GM21619 (cell line): Measurements from ENCODE around the gene WDR74.
"Not testable (repeated sequence)": the region's sequence is repeated elsewhere in the genome, so short reads cannot be mapped to it uniquely, and the experiment has no call there.

Experiments used
- ATAC-seq: cut with Tn5 transposase; IDR thresholded peaks from one replicate; pipeline ENCODE4 v1.9.1; 2021; ENCODE audit not compliant: unreplicated experiment

The WDR74 gene

DNA sequence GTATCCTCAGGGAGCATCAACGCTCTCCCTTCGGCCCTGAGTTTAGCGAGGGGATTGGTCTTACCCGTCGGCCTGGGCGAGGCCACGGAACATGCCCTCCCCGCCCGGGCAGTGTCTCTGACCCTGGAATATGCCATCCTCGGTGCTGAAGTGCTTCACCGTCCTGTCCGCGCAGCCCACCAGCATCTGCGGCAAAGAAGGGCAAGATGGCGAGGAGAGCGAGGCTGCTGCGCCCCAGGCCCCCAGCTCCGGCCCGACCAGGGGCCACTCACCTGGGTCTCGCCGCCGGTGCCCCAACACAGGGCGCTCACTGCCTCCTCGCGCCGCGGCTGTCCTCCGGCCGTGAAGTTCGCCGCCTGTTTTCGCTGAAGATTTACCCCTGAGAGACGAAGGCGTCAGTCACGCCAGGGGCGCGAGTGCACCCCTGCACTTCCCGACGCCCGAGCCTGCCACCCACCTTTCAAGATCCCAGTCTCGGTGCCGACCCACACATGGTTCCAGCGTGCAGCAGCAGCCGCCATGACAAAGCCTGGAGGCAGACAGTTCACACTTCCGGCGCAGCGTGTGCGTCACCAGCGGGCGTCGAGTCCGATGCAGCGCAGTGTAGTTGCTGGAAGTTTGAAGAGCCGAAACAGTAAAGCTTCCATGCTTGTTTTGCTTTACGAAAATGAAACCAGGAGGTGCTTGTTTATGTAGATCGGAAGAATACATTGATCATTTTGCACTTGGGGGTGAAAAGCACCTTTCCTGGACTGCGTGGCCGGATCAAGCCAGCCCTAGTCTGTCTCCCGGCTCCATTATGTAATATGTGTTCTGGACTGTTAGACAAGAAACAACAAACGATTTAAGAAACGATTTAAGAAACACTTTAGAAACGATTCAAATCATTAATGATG is at the start of gene WDR74:
Gene WDR74, minus strand, starts transcription at position 541 of the 896 bp plus-strand sequence. Its CDS starts 20 bp downstream, at position 521.
- ATAC-seq, result peak; percentile 47

DNA sequence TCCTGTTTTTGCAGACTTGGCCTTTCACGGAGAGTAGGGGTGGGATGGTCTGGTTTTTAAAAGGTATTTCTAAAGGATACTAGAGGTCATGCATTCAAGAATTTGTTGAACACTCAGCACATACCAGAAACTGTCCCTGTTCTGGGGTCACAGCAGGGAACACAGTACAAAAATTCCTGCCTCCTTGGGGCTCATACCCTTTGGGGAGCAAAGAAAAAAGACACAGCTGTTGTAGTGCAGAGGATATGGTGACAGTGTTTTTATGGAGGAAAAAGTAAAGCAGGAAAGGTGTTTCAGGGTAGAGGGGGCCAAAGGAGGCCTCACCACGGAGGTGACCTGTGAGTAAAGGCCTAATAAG is 49.7 kb upstream of the WDR74 start:
- ATAC-seq, result no peak

DNA sequence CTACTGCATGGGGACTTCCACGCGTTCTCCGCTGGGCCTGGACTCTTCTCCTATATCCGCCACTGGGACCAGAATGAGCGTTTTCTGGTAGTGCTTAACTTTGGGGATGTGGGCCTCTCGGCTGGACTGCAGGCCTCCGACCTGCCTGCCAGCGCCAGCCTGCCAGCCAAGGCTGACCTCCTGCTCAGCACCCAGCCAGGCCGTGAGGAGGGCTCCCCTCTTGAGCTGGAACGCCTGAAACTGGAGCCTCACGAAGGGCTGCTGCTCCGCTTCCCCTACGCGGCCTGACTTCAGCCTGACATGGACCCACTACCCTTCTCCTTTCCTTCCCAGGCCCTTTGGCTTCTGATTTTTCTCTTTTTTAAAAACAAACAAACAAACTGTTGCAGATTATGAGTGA is 49.0 kb upstream of the WDR74 start:
- ATAC-seq, result no peak

- no peak for ATAC-seq
Measured at GRCh38 chr11:62885137-62885750, 45.9 kb upstream of the WDR74 start.

- no peak for ATAC-seq
Measured at GRCh38 chr11:62883673-62884072, 44.3 kb upstream of the WDR74 start.

- ATAC-seq, result no peak
Measured at GRCh38 chr11:62882788-62883501, 43.6 kb upstream of the WDR74 start.

GRCh38 chr11:62882431-62882749 is 43.0 kb upstream of the WDR74 start:
- ATAC-seq, result no peak

GRCh38 chr11:62881579-62882430 is 42.4 kb upstream of the WDR74 start:
- peak; percentile 41 for ATAC-seq

- ATAC-seq, result peak; percentile 77
Measured at GRCh38 chr11:62880803-62881578, 41.6 kb upstream of the WDR74 start, which contains the start of gene SLC3A2. Gene SLC3A2 (plus strand): TSS chr11:62880896. CDS start chr11:62881024, 128 bp downstream.

GRCh38 chr11:62880231-62880802 is 40.9 kb upstream of the WDR74 start:
- ATAC-seq, result peak; percentile 7

- no peak for ATAC-seq
Measured at GRCh38 chr11:62879235-62879978, 40.0 kb upstream of the WDR74 start.

- ATAC-seq, result no peak
Measured at GRCh38 chr11:62876712-62877111, 37.3 kb upstream of the WDR74 start.

GRCh38 chr11:62875698-62876478 is 36.5 kb upstream of the WDR74 start:
- no peak for ATAC-seq

GRCh38 chr11:62874851-62875250 is 35.5 kb upstream of the WDR74 start:
- ATAC-seq, result no peak

GRCh38 chr11:62865635-62866034 is 26.2 kb upstream of the WDR74 start:
- ATAC-seq, result no peak

GRCh38 chr11:62863687-62864335 is 24.4 kb upstream of the WDR74 start:
- no peak for ATAC-seq

- ATAC-seq, result not testable (repeated sequence)
Measured at GRCh38 chr11:62861564-62862192, 22.3 kb upstream of the WDR74 start.
